HepG2 (cell line): ENCODE data around the gene SRRM2. TPM values are rescaled to one million over a fixed set of nuclear protein-coding genes. Genes with fewer than 3 reads are reported as not detected.
A peak's percentile ranks its signal among the peaks of the same experiment; 100 is the strongest.

Experiments used
- DNMT1 ChIP-seq: sonication (generic); formaldehyde crosslinking; IDR thresholded peaks from 2 replicates; pipeline ENCODE4 v1.5.1; 2020; ENCODE audit warnings: mild to moderate bottlenecking, missing genetic modification reagents
- GRHL1 ChIP-seq: sonication (generic); formaldehyde crosslinking; conservative IDR thresholded peaks from 2 replicates; pipeline ENCODE4 v1.8.0; 2022; ENCODE audit warnings: missing genetic modification reagents
- HNRNPK ChIP-seq: fragments of 200-400 bp; formaldehyde crosslinking; IDR thresholded peaks from 2 replicates; pipeline ENCODE4 v1.6.1; 2018; ENCODE audit warnings: low read length, low read depth, moderate library complexity, mild to moderate bottlenecking; ENCODE audit not compliant: poor library complexity, severe bottlenecking
- ISX ChIP-seq: sonication (generic); formaldehyde crosslinking; conservative IDR thresholded peaks from 2 replicates; pipeline ENCODE4 v1.5.0; 2020; ENCODE audit warnings: missing genetic modification reagents
- KAT7 ChIP-seq: IDR thresholded peaks from 2 replicates; pipeline ENCODE4 v1.6.1; 2018; ENCODE audit warnings: borderline replicate concordance, missing compliant biosample characterization
- KDM4B ChIP-seq: sonication (generic); formaldehyde crosslinking; IDR thresholded peaks from 2 replicates; pipeline ENCODE4 v1.4.0; 2020; ENCODE audit warnings: missing genetic modification reagents
- KIAA2018 ChIP-seq: sonication (generic); formaldehyde crosslinking; IDR thresholded peaks from 2 replicates; pipeline ENCODE4 v1.5.0; 2020; ENCODE audit warnings: mild to moderate bottlenecking, missing genetic modification reagents, borderline replicate concordance
- KLF11 ChIP-seq: IDR thresholded peaks from 2 replicates; pipeline ENCODE4 v1.6.1; 2016; ENCODE audit warnings: missing compliant biosample characterization
- NFRKB ChIP-seq: fragments of 450-650 bp; IDR thresholded peaks from 2 replicates; pipeline ENCODE4 v1.6.1; 2017
- PREB ChIP-seq: sonication (generic); formaldehyde crosslinking; IDR thresholded peaks from 2 replicates; pipeline ENCODE4 v1.4.0; 2020; ENCODE audit warnings: missing genetic modification reagents
- ZC3H4 ChIP-seq: sonication (generic); formaldehyde crosslinking; IDR thresholded peaks from 2 replicates; pipeline ENCODE4 v1.4.0; 2020; ENCODE audit warnings: missing genetic modification reagents, borderline replicate concordance
- ZNF101 ChIP-seq: sonication (generic); formaldehyde crosslinking; IDR thresholded peaks from 2 replicates; pipeline ENCODE4 v1.4.0; 2020; ENCODE audit warnings: mild to moderate bottlenecking, low read depth, missing genetic modification reagents, borderline replicate concordance
- ZNF775 ChIP-seq: sonication (generic); formaldehyde crosslinking; IDR thresholded peaks from 2 replicates; pipeline ENCODE4 v1.4.0; 2020; ENCODE audit warnings: missing genetic modification reagents, mild to moderate bottlenecking, moderate library complexity, borderline replicate concordance
- ZNF781 ChIP-seq: sonication (generic); formaldehyde crosslinking; IDR thresholded peaks from 2 replicates; pipeline ENCODE4 v1.5.1; 2020; ENCODE audit warnings: borderline replicate concordance, mild to moderate bottlenecking, missing genetic modification reagents; ENCODE audit errors: not compliant biosample characterization
- polyA plus RNA-seq, 8 experiments: library from polyadenylated mRNA; depleted of rRNA in 3 of 8; stranded (reverse) in 7 of 8; unstranded in 1 of 8; fragments of >200 nt; fragmentation: Illumina TruSeq in 4 of 8; extraction: Trizol in 4 of 8; gene quantifications; 2 replicates each; pipeline versions ENCODE4 v1.2.1 to v1.2.3, GENCODE V29; 2011 to 2016; ENCODE audit warnings: low read depth in 4 of 8, missing spikeins in 1 of 8, mixed read lengths in 1 of 8; ENCODE audit not compliant: insufficient read depth in 1 of 8
- total RNA-seq, 5 experiments: library from RNA; depleted of rRNA; stranded (reverse); fragments of >200 nt; fragmentation: Illumina TruSeq; extraction: Trizol; gene quantifications; 2 replicates each; pipeline ENCODE4 v1.2.3, GENCODE V29; 2016; ENCODE audit warnings: low read depth in 1 of 5

SRRM2 gene
- total and polyA plus RNA-seq, 2 of the 13 experiments (the other 11 are each of a cell fraction or from before 2014, with no cell fraction given), result 50.4 to 112 TPM

DNA sequence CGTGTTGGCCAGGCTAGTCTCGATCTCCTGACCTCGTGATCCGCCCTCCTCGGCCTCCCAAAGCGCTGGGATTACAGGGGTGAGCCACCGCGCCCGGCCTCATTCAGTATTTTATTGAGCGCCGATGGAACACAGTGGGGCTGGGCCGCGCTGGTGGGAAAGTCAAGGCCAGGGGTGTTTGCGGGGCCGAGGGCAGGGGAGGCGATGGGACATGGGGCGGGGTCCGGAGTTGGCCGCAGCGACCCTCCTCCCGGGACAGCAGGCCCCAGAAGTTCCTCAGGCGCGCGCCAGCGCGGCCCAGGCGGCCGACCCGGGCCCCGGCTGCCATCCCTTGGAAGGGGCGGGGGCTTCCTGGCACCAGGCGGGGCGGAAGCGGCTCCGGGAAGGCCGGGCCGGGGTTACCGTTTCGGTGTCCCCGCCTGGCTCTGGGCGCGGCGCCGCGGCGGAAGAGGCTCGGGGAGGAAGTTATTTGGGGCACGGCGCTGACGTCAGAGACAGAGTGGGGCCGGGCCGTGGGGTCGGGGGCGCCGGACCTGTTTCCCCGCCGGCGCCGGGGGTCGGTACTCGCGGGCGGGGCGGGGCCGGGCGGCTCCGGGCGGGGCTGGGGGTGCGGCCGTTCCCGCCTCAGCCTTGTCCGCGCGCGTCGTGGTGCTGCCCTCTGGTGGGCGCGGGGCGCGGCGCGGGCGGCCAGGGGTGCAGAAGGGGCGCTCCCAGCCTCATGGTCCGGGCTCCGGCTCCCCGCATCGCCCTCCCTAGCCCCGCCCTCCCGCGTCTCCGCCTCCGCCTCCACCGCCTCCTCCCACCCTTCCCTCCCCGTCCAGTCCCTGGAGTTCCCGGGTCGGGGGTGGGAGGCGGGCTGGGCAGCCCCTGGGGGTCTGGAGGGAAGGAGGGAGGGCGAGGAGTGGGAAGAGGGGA, 31.5 kb upstream of the SRRM2 start (continued):
- no peak for TF ChIP-seq PREB
- TF ChIP-seq ZNF101 (CRISPR knock-in tag), result 0 out of 2 replicates have a peak, but pooled peaks have one; percentile 42
- TF ChIP-seq ZNF775 (CRISPR knock-in tag), result no peak
- TF ChIP-seq NFRKB, result no peak
- TF ChIP-seq KDM4B (CRISPR knock-in tag), result peak; percentile 53; the same call in 1 of the 2 replicates
- no peak for TF ChIP-seq ISX
- no peak for TF ChIP-seq ZNF781 (CRISPR knock-in tag)
- no peak for TF ChIP-seq KIAA2018 (CRISPR knock-in tag)
- no peak for TF ChIP-seq KLF11
- no peak; the same call in 1 of the 2 replicates for TF ChIP-seq KAT7
- TF ChIP-seq HNRNPK, result peak; percentile 67
- TF ChIP-seq ZC3H4 (CRISPR knock-in tag), result no peak
- no peak for TF ChIP-seq DNMT1 (CRISPR knock-in tag)
- TF ChIP-seq GRHL1 (CRISPR knock-in tag), result no peak
